ENCODE measurements around the gene AK9. TPM values are rescaled to one million over a fixed set of nuclear protein-coding genes. Genes with fewer than 3 reads are reported as not detected.

AK9 gene
- total RNA-seq, 1 donor from 2014 or later = 8.2 TPM

DNA sequence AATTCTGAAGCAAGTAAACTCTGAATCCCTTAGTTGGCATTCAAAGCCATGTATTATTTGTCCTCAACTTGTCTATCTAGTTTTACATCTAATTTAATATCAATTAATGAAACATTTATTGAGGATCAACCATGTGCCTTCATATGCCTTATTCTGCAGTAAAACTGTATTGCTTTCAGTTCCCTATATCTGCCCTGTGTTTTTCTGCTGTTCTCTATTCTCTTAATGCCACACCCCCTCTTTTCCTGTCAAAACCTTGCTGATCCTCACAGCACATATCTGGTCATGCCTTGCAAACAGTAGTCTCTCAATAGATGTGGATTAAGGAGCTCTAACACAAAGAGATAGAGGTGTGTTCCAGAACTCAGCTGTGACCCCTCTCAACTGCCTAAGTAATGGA lies 2.1 kb upstream of the AK9 start:
- H3K27ac Mint-ChIP-seq = no peak overlapping the region
- peaks cover 32% of the 10 kb centered on the region for H3K79me2 ChIP-seq (ENCODE audit: low read depth)
- H3K4me3 Mint-ChIP-seq = no peak overlapping the region
- H3K36me3 ChIP-seq = peaks cover 4% of the 10 kb centered on the region
- peaks cover 11% of the 10 kb centered on the region for H3F3A ChIP-seq (ENCODE audit: low read depth)
- H3K9me3 ChIP-seq (ENCODE audit: low read depth) = no peaks in the 10 kb centered on the region
- no peak for DNase-seq (ENCODE audit: low spot score)
- H3K4me1 Mint-ChIP-seq = peaks cover 15% of the 10 kb centered on the region
- H3K27ac ChIP-seq = no peak overlapping the region
- TF ChIP-seq EZH2 (IDR thresholded peaks at IDR 0.05) (no peak), EZH2phosphoT487 (IDR thresholded peaks at IDR 0.05) (no peak), CTCF (IDR thresholded peaks at IDR 0.05) (no peak)
- no peaks in the 10 kb centered on the region for H3K9me3 Mint-ChIP-seq
- no peak overlapping the region for H2AFZ ChIP-seq (replicated peaks)
- peaks cover 2% of the 10 kb centered on the region for H4K20me1 ChIP-seq (ENCODE audit: low read depth)
- no peak overlapping the region for H3K4me2 ChIP-seq
- no peak overlapping the region for H3K9ac ChIP-seq
- peaks cover 4% of the 10 kb centered on the region for H3K27me3 Mint-ChIP-seq (ENCODE audit: insufficient read depth, low read depth)
- peaks cover 11% of the 10 kb centered on the region for H3K4me1 ChIP-seq
- peaks cover 3% of the 10 kb centered on the region for H3K36me3 Mint-ChIP-seq
- no peak overlapping the region for H3K4me3 ChIP-seq
- peaks cover 8% of the 10 kb centered on the region for H3K27me3 ChIP-seq

DNA sequence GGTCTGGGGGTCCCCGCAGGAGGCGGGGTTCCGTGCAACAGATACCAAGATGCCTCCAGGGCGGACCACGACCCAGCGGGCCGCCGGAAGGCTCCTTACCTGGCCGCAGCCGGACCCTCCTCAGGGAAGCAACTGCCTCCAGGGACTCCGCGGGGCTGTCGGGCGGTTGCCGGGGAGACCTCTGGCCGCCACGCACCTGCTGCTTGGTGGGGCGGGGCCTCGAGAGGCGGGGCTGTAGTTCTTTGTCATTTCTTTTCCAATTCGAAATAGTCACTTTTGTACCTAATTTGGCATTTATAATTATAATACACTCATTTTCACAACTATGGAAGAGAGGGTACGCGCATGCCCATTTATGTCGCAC lies 647 bp downstream of the AK9 start:
- peak overlapping the region; percentile 96 for H3K4me3 Mint-ChIP-seq
- TF ChIP-seq CTCF (IDR thresholded peaks at IDR 0.05) = no peak
- no peak for TF ChIP-seq EZH2phosphoT487 (IDR thresholded peaks at IDR 0.05)
- no peak for TF ChIP-seq EZH2 (IDR thresholded peaks at IDR 0.05)
- H3K79me2 ChIP-seq (ENCODE audit: low read depth) = peaks cover 21% of the 10 kb centered on the region
- peak overlapping the region; percentile 36 for H3K9ac ChIP-seq
- H4K20me1 ChIP-seq (ENCODE audit: low read depth) = peaks cover 2% of the 10 kb centered on the region
- H3K4me2 ChIP-seq = peak overlapping the region; percentile 83
- H3K36me3 Mint-ChIP-seq = no peaks in the 10 kb centered on the region
- peak; percentile 85 for DNase-seq (ENCODE audit: low spot score)
- peaks cover 4% of the 10 kb centered on the region for H3K27me3 Mint-ChIP-seq (ENCODE audit: insufficient read depth, low read depth)
- no peaks in the 10 kb centered on the region for H3K9me3 Mint-ChIP-seq
- peaks cover 15% of the 10 kb centered on the region for H3K4me1 Mint-ChIP-seq
- peak overlapping the region; percentile 72 for H3K27ac ChIP-seq
- H3K36me3 ChIP-seq = no peaks in the 10 kb centered on the region
- H3K27ac Mint-ChIP-seq = peak overlapping the region; percentile 97
- peaks cover 11% of the 10 kb centered on the region for H3K4me1 ChIP-seq
- H2AFZ ChIP-seq (replicated peaks) = peak overlapping the region; percentile 99
- peaks cover 11% of the 10 kb centered on the region for H3F3A ChIP-seq (ENCODE audit: low read depth)
- H3K4me3 ChIP-seq = peak overlapping the region; percentile 73
- H3K27me3 ChIP-seq = peaks cover 8% of the 10 kb centered on the region
- no peaks in the 10 kb centered on the region for H3K9me3 ChIP-seq (ENCODE audit: low read depth)

- peaks cover 2% of the 10 kb centered on the region for H3K36me3 Mint-ChIP-seq
- H2AFZ ChIP-seq (replicated peaks) = no peak overlapping the region
These were observed 3.7 kb downstream of the AK9 start for GRCh38 chr6:109687271-109687761.

More at GRCh38 chr6:109687271-109687761, 3.7 kb downstream of the AK9 start:
- Histone ChIP-seq H3K9me3 (ENCODE audit: low read depth) (no peaks in the 10 kb centered on the region), H3K27me3 (peaks cover 8% of the 10 kb centered on the region), H3F3A (ENCODE audit: low read depth) (peaks cover 11% of the 10 kb centered on the region), H3K79me2 (ENCODE audit: low read depth) (peaks cover 9% of the 10 kb centered on the region), H3K4me2 (no peak overlapping the region), H3K4me1 (peaks cover 7% of the 10 kb centered on the region), H4K20me1 (ENCODE audit: low read depth) (no peaks in the 10 kb centered on the region), H3K36me3 (no peaks in the 10 kb centered on the region), H3K9ac (no peak overlapping the region), H3K27ac (no peak overlapping the region), H3K4me3 (no peak overlapping the region)
- H3K27ac Mint-ChIP-seq = no peak overlapping the region
- TF ChIP-seq EZH2phosphoT487 (IDR thresholded peaks at IDR 0.05) = no peak
- TF ChIP-seq EZH2 (IDR thresholded peaks at IDR 0.05) = no peak
- no peak for TF ChIP-seq CTCF (IDR thresholded peaks at IDR 0.05)
- peaks cover 8% of the 10 kb centered on the region for H3K27me3 Mint-ChIP-seq (ENCODE audit: insufficient read depth, low read depth)
- no peak overlapping the region for H3K4me3 Mint-ChIP-seq
- H3K9me3 Mint-ChIP-seq = peaks cover 17% of the 10 kb centered on the region
- peaks cover 14% of the 10 kb centered on the region for H3K4me1 Mint-ChIP-seq
- DNase-seq (ENCODE audit: low spot score) = no peak

All from neural progenitor cell (in vitro differentiated cells).